MM.1S (cell line): ENCODE data around the gene RANBP10.

ENCODE experiments used
- DNase-seq: peaks from one replicate; pipeline ENCODE4 v3.0.0-alpha.2; 2015
- H2AFZ ChIP-seq: fragments of 300-600 bp; sonication (generic); 2 replicates; pipeline ENCODE4 v1.6.0; 2016; ENCODE audit warnings: antibody characterized with exemption, low read length
- H3F3A ChIP-seq: fragments of 300-600 bp; sonication (generic); 2 replicates; pipeline ENCODE4 v1.6.1; 2016; ENCODE audit warnings: mild to moderate bottlenecking, antibody characterized with exemption, low read length, moderate library complexity, mixed read lengths; ENCODE audit not compliant: insufficient read depth
- H3K27ac ChIP-seq: fragments of 300-600 bp; sonication (generic); 2 replicates; pipeline ENCODE4 v1.5.1; 2016; ENCODE audit warnings: mild to moderate bottlenecking, low read length
- H3K27me3 ChIP-seq: fragments of 300-600 bp; sonication (generic); replicated peaks from 2 replicates; pipeline ENCODE4 v1.6.0; 2016; ENCODE audit warnings: low read length; ENCODE audit not compliant: insufficient read depth
- H3K36me3 ChIP-seq: fragments of 300-600 bp; sonication (generic); replicated peaks from 2 replicates; pipeline ENCODE4 v1.6.1; 2016; ENCODE audit warnings: mild to moderate bottlenecking, low read length, mixed read lengths; ENCODE audit not compliant: insufficient read depth
- H3K4me1 ChIP-seq: fragments of 300-600 bp; sonication (generic); 2 replicates; pipeline ENCODE4 v1.6.1; 2016; ENCODE audit warnings: low read length, mixed read lengths
- H3K4me2 ChIP-seq: fragments of 300-600 bp; sonication (generic); 2 replicates; pipeline ENCODE4 v1.6.0; 2016; ENCODE audit warnings: low read depth, low read length
- H3K4me3 ChIP-seq: fragments of 300-600 bp; sonication (generic); 2 replicates; pipeline ENCODE4 v1.5.1; 2016; ENCODE audit warnings: low read length, mixed read lengths
- H3K79me2 ChIP-seq: fragments of 300-600 bp; sonication (generic); 2 replicates; pipeline ENCODE4 v1.6.1; 2016; ENCODE audit warnings: mixed run types, low read length, mixed read lengths
- H3K9ac ChIP-seq: fragments of 300-600 bp; sonication (generic); 2 replicates; pipeline ENCODE4 v1.6.1; 2016; ENCODE audit warnings: low read length, mixed read lengths
- H3K9me2 ChIP-seq: fragments of 300-600 bp; sonication (generic); replicated peaks from 2 replicates; pipeline ENCODE4 v1.6.1; 2016; ENCODE audit warnings: mild to moderate bottlenecking, low read length, mixed read lengths; ENCODE audit not compliant: insufficient read depth
- H3K9me3 ChIP-seq: fragments of 300-600 bp; sonication (generic); replicated peaks from 2 replicates; pipeline ENCODE4 v1.6.1; 2016; ENCODE audit warnings: mild to moderate bottlenecking, low read length, mixed read lengths; ENCODE audit not compliant: insufficient read depth
- H4K20me1 ChIP-seq: fragments of 300-600 bp; sonication (generic); 2 replicates; pipeline ENCODE4 v1.6.1; 2016; ENCODE audit warnings: mild to moderate bottlenecking, low read length, moderate library complexity, mixed read lengths; ENCODE audit not compliant: insufficient read depth
- CTCF ChIP-seq: fragments of 300-600 bp; sonication (generic); IDR thresholded peaks from 2 replicates; pipeline ENCODE4 v1.5.1; 2016; ENCODE audit warnings: antibody characterized with exemption, low read length, mixed read lengths
- EZH2 ChIP-seq: fragments of 300-600 bp; sonication (generic); optimal IDR thresholded peaks from 2 replicates; pipeline ENCODE3; 2017; ENCODE audit warnings: low read depth, mild to moderate bottlenecking, antibody characterized with exemption, low read length, mixed read lengths
- EZH2phosphoT487 ChIP-seq: fragments of 300-600 bp; sonication (generic); IDR thresholded peaks from 2 replicates; pipeline ENCODE4 v1.6.1; 2018; ENCODE audit warnings: antibody characterized with exemption, low read length

Gene RANBP10

GRCh38 chr16:67814567-67814966, 8.2 kb upstream of the RANBP10 start:
- Histone ChIP-seq H3F3A (no peaks in the 10 kb centered on the region), H2AFZ (no peak overlapping the region), H3K36me3 (no peaks in the 10 kb centered on the region), H3K9me2 (no peaks in the 10 kb centered on the region), H3K79me2 (no peaks in the 10 kb centered on the region), H3K27ac (no peak overlapping the region), H3K9ac (no peak overlapping the region), H3K4me1 (no peaks in the 10 kb centered on the region), H3K4me3 (no peak overlapping the region), H3K27me3 (no peaks in the 10 kb centered on the region), H4K20me1 (no peaks in the 10 kb centered on the region), H3K4me2 (no peak overlapping the region), H3K9me3 (no peaks in the 10 kb centered on the region)
- no peak for TF ChIP-seq EZH2phosphoT487
- no peak for TF ChIP-seq EZH2
- TF ChIP-seq CTCF: no peak
- DNase-seq: no peak

- no peak overlapping the region for H3K4me2 ChIP-seq
- no peak overlapping the region for H3K4me3 ChIP-seq
- no peaks in the 10 kb centered on the region for H4K20me1 ChIP-seq
- H3F3A ChIP-seq: no peaks in the 10 kb centered on the region
- no peaks in the 10 kb centered on the region for H3K9me3 ChIP-seq
- no peak overlapping the region for H2AFZ ChIP-seq
- H3K79me2 ChIP-seq: no peaks in the 10 kb centered on the region
- no peaks in the 10 kb centered on the region for H3K9me2 ChIP-seq
- H3K36me3 ChIP-seq: no peaks in the 10 kb centered on the region
- no peaks in the 10 kb centered on the region for H3K4me1 ChIP-seq
- no peak overlapping the region for H3K9ac ChIP-seq
- no peak for DNase-seq
- H3K27me3 ChIP-seq: no peaks in the 10 kb centered on the region
- TF ChIP-seq EZH2: no peak
- no peak for TF ChIP-seq EZH2phosphoT487
- no peak for TF ChIP-seq CTCF
- H3K27ac ChIP-seq: no peak overlapping the region
These were observed 5.5 kb upstream of the RANBP10 start for GRCh38 chr16:67811899-67812298.

- Histone ChIP-seq H3K9ac (peak overlapping the region; percentile 23; the same call in 1 of the 2 replicates), H3F3A (no peaks in the 10 kb centered on the region), H3K79me2 (peaks cover 39% of the 10 kb centered on the region), H3K4me2 (peak overlapping the region; percentile 89), H4K20me1 (no peaks in the 10 kb centered on the region), H3K27ac (no peak overlapping the region), H2AFZ (peak overlapping the region; percentile 71), H3K9me3 (no peaks in the 10 kb centered on the region), H3K4me3 (peak overlapping the region; percentile 89), H3K27me3 (no peaks in the 10 kb centered on the region), H3K4me1 (peaks cover 9% of the 10 kb centered on the region), H3K36me3 (no peaks in the 10 kb centered on the region), H3K9me2 (no peaks in the 10 kb centered on the region)
- TF ChIP-seq EZH2phosphoT487 (no peak), EZH2 (no peak), CTCF (no peak)
- no peak for DNase-seq
These were observed 855 bp upstream of the RANBP10 start for GRCh38 chr16:67807148-67807682.
